Measurements from ENCODE around the gene ATP8A2.
"Not testable (repeated sequence)": the region's sequence is repeated elsewhere in the genome, so short reads cannot be mapped to it uniquely, and the experiment has no call there.

Gene ATP8A2

GRCh38 chr13:25821776-25822175, 450.0 kb downstream of the ATP8A2 start:
- DNase-seq: no peak

GRCh38 chr13:25827221-25827620, 455.4 kb downstream of the ATP8A2 start:
- DNase-seq: not testable (repeated sequence)

- DNase-seq: no peak
These were observed 456.2 kb downstream of the ATP8A2 start for GRCh38 chr13:25827831-25828465.

- no peak for DNase-seq
These were observed 462.0 kb downstream of the ATP8A2 start for GRCh38 chr13:25833761-25834160.

GRCh38 chr13:25836574-25837336, 465.0 kb downstream of the ATP8A2 start:
- DNase-seq: no peak

- no peak for DNase-seq
These were observed 467.6 kb downstream of the ATP8A2 start for GRCh38 chr13:25839371-25839770.

GRCh38 chr13:25840261-25840660, 468.5 kb downstream of the ATP8A2 start:
- no peak for DNase-seq

- DNase-seq: no peak
These were observed 469.2 kb downstream of the ATP8A2 start for GRCh38 chr13:25840931-25841330.

GRCh38 chr13:25843692-25844091, 471.9 kb downstream of the ATP8A2 start:
- DNase-seq: no peak

- no peak for DNase-seq
These were observed 473.0 kb downstream of the ATP8A2 start for GRCh38 chr13:25844559-25845434.

GRCh38 chr13:25846222-25846984, 474.6 kb downstream of the ATP8A2 start:
- no peak for DNase-seq

- DNase-seq: no peak
These were observed 475.4 kb downstream of the ATP8A2 start for GRCh38 chr13:25847145-25847544.

GRCh38 chr13:25847635-25848626, 476.2 kb downstream of the ATP8A2 start:
- no peak for DNase-seq

GRCh38 chr13:25848812-25849745, 477.3 kb downstream of the ATP8A2 start:
- DNase-seq: no peak

GRCh38 chr13:25857830-25858229, 486.1 kb downstream of the ATP8A2 start:
- DNase-seq: no peak

- no peak for DNase-seq
These were observed 487.8 kb downstream of the ATP8A2 start for GRCh38 chr13:25859528-25859927.

- no peak for DNase-seq
These were observed 488.5 kb downstream of the ATP8A2 start for GRCh38 chr13:25860265-25860664.

GRCh38 chr13:25860862-25861261, 489.1 kb downstream of the ATP8A2 start:
- DNase-seq: no peak

GRCh38 chr13:25862156-25862555, 490.4 kb downstream of the ATP8A2 start:
- DNase-seq: peak; percentile 11 to 26

GRCh38 chr13:25864116-25864515, 492.3 kb downstream of the ATP8A2 start:
- DNase-seq: no peak
